BLaER1 treated with 17β-estradiol and CSF1 and Interleukin-3, amounts not matched to agents 10 nM and 100 nM (cell line): ENCODE measurements around the gene TM6SF1.
A peak's percentile ranks its signal among the peaks of the same experiment; 100 is the strongest.

Experiments used
- H3K27ac ChIP-seq, 11 experiments: shearing (Covaris generic); formaldehyde crosslinking; 2 replicates each; pipeline ENCODE4 v1.8.1; 2022
- H3K27me3 ChIP-seq, 11 experiments: shearing (Covaris generic); formaldehyde crosslinking; 2 replicates each; pipeline ENCODE4 v1.8.1; 2022
- H3K36me3 ChIP-seq, 11 experiments: shearing (Covaris generic); formaldehyde crosslinking; 2 replicates each; pipeline ENCODE4 v1.8.1; 2022
- H3K4me1 ChIP-seq, 10 experiments: shearing (Covaris generic); formaldehyde crosslinking; 2 replicates each; pipeline ENCODE4 v1.8.1; 2022
- H3K4me2 ChIP-seq, 11 experiments: shearing (Covaris generic); formaldehyde crosslinking; 2 replicates each; pipeline ENCODE4 v1.8.1; 2022
- H3K4me3 ChIP-seq, 10 experiments: shearing (Covaris generic); formaldehyde crosslinking; 2 replicates each; pipeline ENCODE4 v1.8.1; 2022
- H3K9ac ChIP-seq, 11 experiments: shearing (Covaris generic); formaldehyde crosslinking; 2 replicates each; pipeline ENCODE4 v1.8.1; 2022
- H3K9me3 ChIP-seq, 11 experiments: shearing (Covaris generic); formaldehyde crosslinking; replicated peaks in 1 of 11; 2 replicates each; pipeline ENCODE4 v1.8.1; 2022
- H4K20me1 ChIP-seq, 11 experiments: shearing (Covaris generic); formaldehyde crosslinking; 2 replicates each; pipeline ENCODE4 v1.8.1; 2022
- Cebpa-rat ChIP-seq, 11 experiments: shearing (Covaris generic); IDR thresholded peaks; 2 replicates each; pipeline ENCODE4 v1.8.1; 2022

The TM6SF1 gene

GRCh38 chr15:83114856-83115255 is 7.4 kb downstream of the TM6SF1 start:
- Histone ChIP-seq H3K27me3 (no peaks in the 10 kb centered on the region), H3K9me3 (no peaks in the 10 kb centered on the region), H3K4me2 (no peak overlapping the region), H3K4me1 (peaks cover 11 to 22% (median 18%) of the 10 kb centered on the region in 10 experiments), H3K27ac (no peak overlapping the region), H3K36me3 (peaks cover 16 to 94% (median 40%) of the 10 kb centered on the region in 11 experiments; a peak in 19 of 22 replicates), H4K20me1 (peaks cover 0 to 71% (median 5%) of the 10 kb centered on the region in 11 experiments; a peak in 9 of 22 replicates), H3K4me3 (no peak overlapping the region), H3K9ac (no peak overlapping the region)
- no peak for TF ChIP-seq Cebpa-rat (IDR thresholded peaks at IDR 0.05)

- peaks cover 22 to 98% (median 45%) of the 10 kb centered on the region in 11 experiments; a peak in 19 of 22 replicates for H3K36me3 ChIP-seq
- H3K4me1 ChIP-seq = peaks cover 6 to 17% (median 13%) of the 10 kb centered on the region in 10 experiments; a peak in 19 of 20 replicates
- no peak overlapping the region for H3K4me3 ChIP-seq
- no peak overlapping the region for H3K4me2 ChIP-seq
- no peak overlapping the region for H3K9ac ChIP-seq
- H4K20me1 ChIP-seq = peaks cover 0 to 66% (median 5%) of the 10 kb centered on the region in 11 experiments; a peak in 6 of 22 replicates
- no peaks in the 10 kb centered on the region for H3K27me3 ChIP-seq
- no peak for TF ChIP-seq Cebpa-rat (IDR thresholded peaks at IDR 0.05)
- no peaks in the 10 kb centered on the region for H3K9me3 ChIP-seq
- H3K27ac ChIP-seq = no peak overlapping the region
Measured at GRCh38 chr15:83115410-83115809, 8.0 kb downstream of the TM6SF1 start.

GRCh38 chr15:83115831-83116565 is 8.6 kb downstream of the TM6SF1 start:
- Histone ChIP-seq H4K20me1 (peaks cover 0 to 63% (median 5%) of the 10 kb centered on the region in 11 experiments; a peak in 6 of 22 replicates), H3K27ac (no peak overlapping the region), H3K9me3 (no peaks in the 10 kb centered on the region), H3K4me1 (peaks cover 0 to 12% (median 9%) of the 10 kb centered on the region in 10 experiments; a peak in 14 of 20 replicates), H3K4me3 (no peak overlapping the region), H3K36me3 (peaks cover 27 to 98% (median 47%) of the 10 kb centered on the region in 11 experiments; a peak in 19 of 22 replicates), H3K27me3 (no peaks in the 10 kb centered on the region), H3K9ac (no peak overlapping the region), H3K4me2 (no peak overlapping the region)
- no peak for TF ChIP-seq Cebpa-rat (IDR thresholded peaks at IDR 0.05)

GRCh38 chr15:83118291-83118827 is 10.9 kb downstream of the TM6SF1 start:
- H3K4me1 ChIP-seq = peaks cover 0 to 12% (median 9%) of the 10 kb centered on the region in 10 experiments; a peak in 11 of 20 replicates
- H4K20me1 ChIP-seq = peaks cover 0 to 40% (median 0%) of the 10 kb centered on the region in 11 experiments; a peak in 6 of 22 replicates
- H3K36me3 ChIP-seq = peaks cover 27 to 100% (median 49%) of the 10 kb centered on the region in 11 experiments; a peak in 19 of 22 replicates
- no peak for TF ChIP-seq Cebpa-rat (IDR thresholded peaks at IDR 0.05)
- no peak overlapping the region for H3K4me3 ChIP-seq
- peak overlapping the region in 6 of 11 experiments; percentile 0 to 26 (median 3); a peak in 6 of 22 replicates for H3K4me2 ChIP-seq
- no peaks in the 10 kb centered on the region for H3K9me3 ChIP-seq
- no peak overlapping the region for H3K27ac ChIP-seq
- H3K9ac ChIP-seq = no peak overlapping the region
- no peaks in the 10 kb centered on the region for H3K27me3 ChIP-seq

- no peaks in the 10 kb centered on the region for H3K9me3 ChIP-seq
- peaks cover 0 to 12% (median 9%) of the 10 kb centered on the region in 10 experiments; a peak in 11 of 20 replicates for H3K4me1 ChIP-seq
- no peak for TF ChIP-seq Cebpa-rat (IDR thresholded peaks at IDR 0.05)
- H3K4me2 ChIP-seq = peak overlapping the region in 5 of 11 experiments; percentile 0 to 26 (median 4); a peak in 4 of 22 replicates
- H3K36me3 ChIP-seq = peaks cover 27 to 100% (median 46%) of the 10 kb centered on the region in 11 experiments; a peak in 20 of 22 replicates
- no peak overlapping the region for H3K4me3 ChIP-seq
- H3K9ac ChIP-seq = no peak overlapping the region
- H3K27ac ChIP-seq = no peak overlapping the region
- peaks cover 0 to 34% (median 0%) of the 10 kb centered on the region in 11 experiments; a peak in 6 of 22 replicates for H4K20me1 ChIP-seq
- no peaks in the 10 kb centered on the region for H3K27me3 ChIP-seq
Measured at GRCh38 chr15:83118968-83119367, 11.5 kb downstream of the TM6SF1 start.

GRCh38 chr15:83119968-83120581 is 12.6 kb downstream of the TM6SF1 start:
- Histone ChIP-seq H3K4me1 (peaks cover 0 to 12% (median 9%) of the 10 kb centered on the region in 10 experiments; a peak in 10 of 20 replicates), H3K9ac (no peak overlapping the region), H3K9me3 (no peaks in the 10 kb centered on the region), H3K27ac (no peak overlapping the region), H3K4me2 (no peak overlapping the region), H3K4me3 (no peak overlapping the region), H4K20me1 (peaks cover 0 to 25% (median 0%) of the 10 kb centered on the region in 11 experiments; a peak in 6 of 22 replicates), H3K36me3 (peaks cover 17 to 100% (median 44%) of the 10 kb centered on the region in 11 experiments; a peak in 20 of 22 replicates), H3K27me3 (no peaks in the 10 kb centered on the region)
- TF ChIP-seq Cebpa-rat (IDR thresholded peaks at IDR 0.05) = no peak

GRCh38 chr15:83123529-83123928 is 16.1 kb downstream of the TM6SF1 start:
- H3K4me1 ChIP-seq = peaks cover 0 to 7% (median 5%) of the 10 kb centered on the region in 10 experiments; a peak in 10 of 20 replicates
- peaks cover 8 to 100% (median 50%) of the 10 kb centered on the region in 11 experiments; a peak in 19 of 22 replicates for H3K36me3 ChIP-seq
- H3K9me3 ChIP-seq = no peaks in the 10 kb centered on the region
- no peak overlapping the region for H3K4me2 ChIP-seq
- H4K20me1 ChIP-seq = peaks cover 0 to 7% (median 0%) of the 10 kb centered on the region in 11 experiments; a peak in 3 of 22 replicates
- H3K9ac ChIP-seq = no peak overlapping the region
- no peaks in the 10 kb centered on the region for H3K27me3 ChIP-seq
- no peak for TF ChIP-seq Cebpa-rat (IDR thresholded peaks at IDR 0.05)
- no peak overlapping the region for H3K4me3 ChIP-seq
- H3K27ac ChIP-seq = no peak overlapping the region

- Histone ChIP-seq H3K27ac (no peak overlapping the region), H3K27me3 (no peaks in the 10 kb centered on the region), H3K4me3 (no peak overlapping the region), H3K9me3 (no peaks in the 10 kb centered on the region), H3K36me3 (peaks cover 36 to 100% (median 76%) of the 10 kb centered on the region in 11 experiments), H4K20me1 (no peaks in the 10 kb centered on the region), H3K4me2 (no peak overlapping the region), H3K4me1 (no peaks in the 10 kb centered on the region), H3K9ac (no peak overlapping the region)
- TF ChIP-seq Cebpa-rat (IDR thresholded peaks at IDR 0.05) = no peak
Measured at GRCh38 chr15:83127547-83128150, 20.2 kb downstream of the TM6SF1 start.
